Heart right ventricle (tissue), 16 donors: Measurements from ENCODE around the gene FOXJ3. TPM values are rescaled to one million over a fixed set of nuclear protein-coding genes. Genes with fewer than 3 reads are reported as not detected.

ENCODE experiments used
- ATAC-seq, 8 donors: fragments of 200-7000 bp; cut with Tn5 transposase; one replicate each; pipeline ENCODE4 v1.9.1; 2020; ENCODE audit warnings: mild to moderate bottlenecking in 8 of 8, moderate library complexity in 8 of 8, moderate number of reproducible peaks in 1 of 8
- DNase-seq, 2 donors: peaks; one replicate each; pipeline ENCODE4 v3.0.0-alpha.2; 2020
- H3K27ac ChIP-seq, 10 donors: fragments of 200-600 bp; sonication (generic) in 2 of 10; one replicate each; pipeline versions ENCODE4 v1.5.0 to v1.8.0; 2020 to 2022; ENCODE audit warnings: mild to moderate bottlenecking in 3 of 10
- H3K27me3 ChIP-seq, 7 donors: fragments of 200-600 bp; one replicate each; pipeline ENCODE4 v1.8.0; 2021 to 2022; ENCODE audit warnings: mild to moderate bottlenecking in 2 of 7
- H3K36me3 ChIP-seq, 9 donors: fragments of 200-600 bp; sonication (generic) in 1 of 9; one replicate each; pipeline versions ENCODE4 v1.5.0 to v1.8.0; 2020 to 2022; ENCODE audit warnings: mild to moderate bottlenecking in 2 of 9
- H3K4me1 ChIP-seq, 9 donors: fragments of 200-600 bp; sonication (generic) in 1 of 9; one replicate each; pipeline versions ENCODE4 v1.5.0 to v1.8.0; 2020 to 2022; ENCODE audit warnings: mild to moderate bottlenecking in 4 of 9
- H3K4me3 ChIP-seq, 10 donors: fragments of 200-600 bp; sonication (generic) in 2 of 10; one replicate each; pipeline versions ENCODE4 v1.5.0 to v1.8.0; 2020 to 2022; ENCODE audit warnings: mild to moderate bottlenecking in 7 of 10, moderate library complexity in 2 of 10
- H3K9me3 ChIP-seq, 11 donors: fragments of 200-600 bp in 10 of 11; sonication (generic) in 2 of 11; one replicate each; pipeline versions ENCODE4 v1.5.0 to v1.8.0; 2013 to 2022; ENCODE audit warnings: mild to moderate bottlenecking in 2 of 11, control low read depth in 1 of 11, moderate library complexity in 1 of 11
- WGBS, 2 donors: extraction: QIAGEN DNeasy Blood & Tissue Kit; methylation state at CpG; one replicate each; pipeline ENCODE4 v1.1.7; 2013; ENCODE audit warnings: inconsistent platforms in 1 of 2; 5-methylcytosine and 5-hydroxymethylcytosine counted together
- intact Hi-C, 10 donors: fragments of 100-400 bp; cut with DNase I; formaldehyde crosslinking; loops; one replicate each; pipeline versions ENCODE4 v1.11.1 to v1.14.2; 2022
- polyA plus RNA-seq, 2 donors: library from polyadenylated mRNA; stranded (reverse); fragments of 200-250 nt; gene quantifications; one replicate each; pipeline ENCODE4 v1.2.3, GENCODE V29; 2013
- total RNA-seq, 10 donors: library from RNA; stranded (reverse); fragmentation: NEBNext Ultra II Directional in 3 of 10; extraction: Animal tissue kit (Norgen Biotek cat#: 25700) in 3 of 10; gene quantifications; one replicate each; pipeline versions ENCODE4 v1.2.1 to v1.2.4, GENCODE V29; 2021 to 2023
- TF ChIP-seq, protein P1 (sequence below), 9 donors: fragments of 200-600 bp; sonication (generic) in 2 of 9; IDR thresholded peaks; one replicate each; pipeline versions ENCODE4 v1.5.0 to v1.8.0; 2021 to 2022; ENCODE audit warnings: antibody characterized with exemption in 9 of 9, mild to moderate bottlenecking in 5 of 9, moderate library complexity in 1 of 9
- donor health status: Arrhythmogenic right ventricular cardiomyopathy.
- donor health status: ischemic (EF 13 %, LVEDD 7.1; RV severe dilation, severe dysfunction).
- donor health status: healthy with polysubstance abuse.
- donor health status: DM: no; HTN: yes; CAD: no.
- donor health status: DM: no; HTN: no; CAD: no.
- donor health status: ischemic (EF 25% LVEDD 6.9; RV normal size, moderate dysfunction).
- donor health status: ischemic (EF 25% LVEDD 5.7; RV mildly dilated, moderate dysfunction).
- donor health status: healthy.
- donor health status: DM: yes; HTN: yes; CAD: no.
- donor health status: Ischemic cardiomyopathy.
- donor health status: ischemic (EF 35%, LVEDD 5.7; RV mildly dilated, moderate dysfunction).
- donor health status: nonischemic (EF 11% LVEDD 7.7; RV severe dilation, severe dysfunction).
- donor health status: DM: yes; HTN: yes; CAD: no.
- donor health status: PGD.
- donor health status: ischemic (EF 29% LVEDD 5.4; RV normal size, mild dysfunction).
- donor health status: nonischemic (EF 23%, LVEDD 6.1; RV moderate dilation, normal function).

Gene FOXJ3
- total and polyA plus RNA-seq, 12 donors: 9.6 to 50.0 (median 40.7) TPM

DNA sequence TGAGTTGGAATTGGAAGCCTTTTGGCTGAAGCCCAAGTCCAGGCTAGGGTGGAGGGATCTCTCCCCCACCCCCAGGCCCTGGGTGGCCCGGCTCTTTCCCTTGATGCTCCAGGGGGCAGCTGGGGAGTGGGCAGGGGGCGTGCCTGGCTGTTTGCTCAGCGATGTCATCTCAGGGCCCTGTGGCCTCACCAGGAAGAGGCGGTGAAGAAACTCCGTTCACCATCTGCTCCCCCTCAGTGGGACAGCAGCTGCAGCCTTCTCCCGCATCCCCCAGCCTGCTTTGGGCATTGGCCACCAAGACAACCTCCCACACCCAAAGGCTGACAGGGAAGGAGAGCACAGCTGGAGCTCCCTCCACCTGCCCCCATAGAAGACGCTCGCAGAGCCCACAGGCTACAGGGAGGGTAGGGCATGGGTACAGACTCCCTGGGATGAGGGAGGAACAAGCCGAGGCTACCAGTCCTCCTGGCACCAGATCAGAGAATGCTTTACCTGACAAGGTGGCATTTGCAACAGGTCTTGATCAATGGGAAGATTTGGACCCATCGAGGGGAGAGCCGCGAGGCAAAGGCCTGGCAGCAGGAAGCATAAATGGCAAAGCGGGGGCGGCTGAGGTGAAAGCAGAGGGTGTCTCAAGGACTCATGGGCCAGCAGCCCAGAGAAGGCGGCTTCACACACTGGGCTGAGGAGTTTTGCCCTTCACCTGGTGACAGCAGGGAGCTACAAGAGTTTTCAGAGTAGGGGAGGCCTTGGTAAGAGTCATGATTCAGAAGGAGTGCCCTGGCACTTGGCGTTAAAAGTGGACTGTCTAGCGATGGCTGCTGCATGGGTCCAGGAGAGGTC lies 164.0 kb downstream of the FOXJ3 start:
- Histone ChIP-seq H3K4me1 (peaks cover 16 to 48% (median 36%) of the 10 kb centered on the region in 9 donors), H3K27ac (peak overlapping the region in 9 of 10 donors; percentile 78 to 91 (median 86)), H3K9me3 (no peaks in the 10 kb centered on the region), H3K4me3 (no peak overlapping the region), H3K27me3 (no peaks in the 10 kb centered on the region), H3K36me3 (no peaks in the 10 kb centered on the region)
- DNase-seq (no peak), ATAC-seq (no peak)
- TF ChIP-seq, protein P1, sequence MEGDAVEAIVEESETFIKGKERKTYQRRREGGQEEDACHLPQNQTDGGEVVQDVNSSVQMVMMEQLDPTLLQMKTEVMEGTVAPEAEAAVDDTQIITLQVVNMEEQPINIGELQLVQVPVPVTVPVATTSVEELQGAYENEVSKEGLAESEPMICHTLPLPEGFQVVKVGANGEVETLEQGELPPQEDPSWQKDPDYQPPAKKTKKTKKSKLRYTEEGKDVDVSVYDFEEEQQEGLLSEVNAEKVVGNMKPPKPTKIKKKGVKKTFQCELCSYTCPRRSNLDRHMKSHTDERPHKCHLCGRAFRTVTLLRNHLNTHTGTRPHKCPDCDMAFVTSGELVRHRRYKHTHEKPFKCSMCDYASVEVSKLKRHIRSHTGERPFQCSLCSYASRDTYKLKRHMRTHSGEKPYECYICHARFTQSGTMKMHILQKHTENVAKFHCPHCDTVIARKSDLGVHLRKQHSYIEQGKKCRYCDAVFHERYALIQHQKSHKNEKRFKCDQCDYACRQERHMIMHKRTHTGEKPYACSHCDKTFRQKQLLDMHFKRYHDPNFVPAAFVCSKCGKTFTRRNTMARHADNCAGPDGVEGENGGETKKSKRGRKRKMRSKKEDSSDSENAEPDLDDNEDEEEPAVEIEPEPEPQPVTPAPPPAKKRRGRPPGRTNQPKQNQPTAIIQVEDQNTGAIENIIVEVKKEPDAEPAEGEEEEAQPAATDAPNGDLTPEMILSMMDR (IDR thresholded peaks at IDR 0.05): no peak
- intact Hi-C loops: loop anchor here in 8 of 10 donors (5.0 to 10.0 kb wide), 10 partner anchors 136 to 599 kb away; partner anchors contain the start of genes FOXJ3 (in 4 of the 8) and CCDC30 (in 1 of the 8)
- 66 to 70% methylated on average over 17 of the region's 17 CpGs for WGBS, 2 donors

DNA sequence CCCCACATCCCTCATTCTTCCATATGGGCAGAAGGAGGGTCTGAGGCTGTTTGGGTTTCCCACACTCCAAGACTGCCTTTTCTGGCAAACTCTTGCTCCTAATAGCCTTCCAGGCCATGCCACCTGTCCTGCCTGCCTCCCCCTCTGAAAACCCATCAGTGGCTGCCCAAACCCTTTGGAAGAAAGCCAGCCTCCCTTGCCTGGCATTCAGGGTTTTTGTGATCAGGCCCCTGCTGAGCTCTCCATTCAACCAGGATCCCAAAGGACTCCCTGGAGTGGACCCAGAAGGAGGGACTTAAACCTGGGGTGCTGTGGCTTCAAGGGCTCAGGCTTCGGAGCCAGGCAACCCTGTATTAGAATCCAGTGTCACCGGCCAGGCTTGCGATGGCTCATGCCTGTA lies 166.3 kb downstream of the FOXJ3 start:
- Histone ChIP-seq H3K36me3 (no peaks in the 10 kb centered on the region), H3K27me3 (no peaks in the 10 kb centered on the region), H3K27ac (no peak overlapping the region), H3K9me3 (no peaks in the 10 kb centered on the region), H3K4me3 (no peak overlapping the region), H3K4me1 (peaks cover 19 to 59% (median 44%) of the 10 kb centered on the region in 9 donors)
- TF ChIP-seq, protein P1 (IDR thresholded peaks at IDR 0.05): no peak
- DNase-seq: no peak
- intact Hi-C loops: no loop called here
- ATAC-seq: no peak
- WGBS, 2 donors: 95 to 98% methylated on average over 3 of the region's 3 CpGs

DNA sequence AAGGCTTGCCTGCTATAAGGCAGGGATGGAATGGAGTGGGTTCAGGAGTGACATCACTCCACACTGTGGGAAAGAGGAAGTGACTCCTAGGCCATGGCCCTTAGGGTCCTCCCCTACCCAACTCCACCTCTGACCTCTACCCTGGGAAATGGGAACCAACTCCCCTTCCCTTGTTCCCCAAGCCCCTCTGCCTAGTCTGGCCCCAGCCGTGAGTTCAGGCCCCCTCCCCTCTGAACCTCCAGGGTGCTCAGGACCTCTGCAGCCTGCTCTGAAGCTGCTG lies 166.7 kb downstream of the FOXJ3 start:
- WGBS, 2 donors: 68 to 77% methylated on average over 1 of the region's 1 CpG
- no peak overlapping the region for H3K27ac ChIP-seq
- no peak for ATAC-seq
- TF ChIP-seq, protein P1 (IDR thresholded peaks at IDR 0.05): no peak
- H3K4me1 ChIP-seq: peaks cover 19 to 54% (median 40%) of the 10 kb centered on the region in 9 donors
- no peaks in the 10 kb centered on the region for H3K27me3 ChIP-seq
- no peak for DNase-seq
- H3K9me3 ChIP-seq: no peaks in the 10 kb centered on the region
- H3K4me3 ChIP-seq: no peak overlapping the region
- no peaks in the 10 kb centered on the region for H3K36me3 ChIP-seq
- intact Hi-C loops: no loop called here

DNA sequence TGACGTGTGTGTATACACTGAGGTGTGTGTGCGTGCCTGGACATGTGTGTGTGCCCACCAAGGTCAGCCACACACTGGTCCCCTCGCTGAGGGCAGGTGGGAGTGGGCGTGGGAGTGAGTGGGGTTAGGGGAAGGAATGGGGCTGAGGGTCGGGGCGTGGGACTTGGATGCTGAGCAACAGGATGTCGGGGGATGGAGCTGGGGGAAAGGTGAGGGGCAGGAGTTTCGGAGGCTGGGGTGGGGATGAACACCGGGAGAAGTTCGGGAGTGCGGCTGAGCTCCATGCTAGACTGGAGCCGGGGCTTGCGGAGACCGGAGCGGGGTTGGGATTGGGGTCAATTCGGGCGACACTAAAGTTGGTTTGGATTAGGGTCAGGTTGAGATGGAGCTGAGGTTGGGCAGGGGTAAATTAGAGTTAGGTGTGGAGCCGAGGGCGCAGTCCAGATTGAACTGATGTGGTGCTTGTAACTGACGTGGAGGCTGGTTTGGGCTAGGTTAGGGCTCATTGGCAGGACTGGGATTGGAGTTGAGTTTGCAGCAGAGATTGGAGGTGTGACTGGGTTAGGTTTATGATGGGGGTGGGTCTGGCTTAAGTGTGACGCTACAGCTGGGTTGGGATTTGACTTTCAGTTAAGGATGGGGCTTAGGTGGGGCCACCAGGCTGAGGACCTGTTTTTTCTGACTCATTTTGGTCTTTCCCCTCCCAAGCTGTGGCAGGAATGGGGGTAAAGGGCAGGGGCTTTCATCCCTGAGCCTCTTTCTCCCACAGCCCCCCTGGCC lies 167.2 kb downstream of the FOXJ3 start:
- intact Hi-C loops: no loop called here
- no peak for ATAC-seq
- no peaks in the 10 kb centered on the region for H3K27me3 ChIP-seq

More for the DNA sequence above, 167.2 kb downstream of the FOXJ3 start:
- WGBS, 2 donors: 84 to 86% methylated on average over 21 of the region's 21 CpGs
- no peaks in the 10 kb centered on the region for H3K9me3 ChIP-seq
- no peaks in the 10 kb centered on the region for H3K36me3 ChIP-seq
- DNase-seq: no peak
- TF ChIP-seq, protein P1 (IDR thresholded peaks at IDR 0.05): no peak
- no peak overlapping the region for H3K27ac ChIP-seq
- H3K4me3 ChIP-seq: no peak overlapping the region
- peaks cover 19 to 49% (median 34%) of the 10 kb centered on the region in 9 donors for H3K4me1 ChIP-seq
